Hematopoietic multipotent progenitor cell (in vitro differentiated cells): ENCODE results near the gene SLC9A9. TPM values are rescaled to one million over a fixed set of nuclear protein-coding genes. Genes with fewer than 3 reads are reported as not detected.

ENCODE experiments used
- DNase-seq, 3 donors: peaks; one replicate each; pipeline ENCODE4 v3.0.0-alpha.2; 2011 to 2015; ENCODE audit warnings: low read depth in 2 of 3, low spot score in 2 of 3
- total RNA-seq: library from RNA; depleted of rRNA; stranded (reverse); fragments of >200 nt; gene quantifications from one replicate; pipeline ENCODE4 v1.2.3, GENCODE V29; 2012

Gene SLC9A9
- total RNA-seq, 1 donor, result 9.7 TPM

- DNase-seq, result no peak
Observed at GRCh38 chr3:143479727-143480126, 368.5 kb downstream of the SLC9A9 start.

- peak in 2 of 3 donors; percentile 17 to 33 for DNase-seq
Observed at GRCh38 chr3:143478115-143478693, 370.1 kb downstream of the SLC9A9 start.

- DNase-seq, result no peak
Observed at GRCh38 chr3:143476965-143477640, 371.2 kb downstream of the SLC9A9 start.

- DNase-seq, result no peak
Observed at GRCh38 chr3:143475981-143476380, 372.3 kb downstream of the SLC9A9 start.

GRCh38 chr3:143472731-143473523 is 375.3 kb downstream of the SLC9A9 start:
- DNase-seq, result no peak

- no peak for DNase-seq
Observed at GRCh38 chr3:143471705-143472104, 376.6 kb downstream of the SLC9A9 start.

- DNase-seq, result no peak
Observed at GRCh38 chr3:143469159-143469558, 379.1 kb downstream of the SLC9A9 start.

GRCh38 chr3:143465666-143466065 is 382.6 kb downstream of the SLC9A9 start:
- DNase-seq, result no peak

- no peak for DNase-seq
Observed at GRCh38 chr3:143464850-143465249, 383.4 kb downstream of the SLC9A9 start.

- no peak for DNase-seq
Observed at GRCh38 chr3:143455480-143455879, 392.8 kb downstream of the SLC9A9 start.

- no peak for DNase-seq
Observed at GRCh38 chr3:143450632-143451031, 397.6 kb downstream of the SLC9A9 start.

- no peak for DNase-seq
Observed at GRCh38 chr3:143447491-143447890, 400.8 kb downstream of the SLC9A9 start.

GRCh38 chr3:143445118-143445517 is 403.1 kb downstream of the SLC9A9 start:
- no peak for DNase-seq

- DNase-seq, result peak in 2 of 3 donors; percentile 80 to 88
Observed at GRCh38 chr3:143443851-143444331, 404.4 kb downstream of the SLC9A9 start.

GRCh38 chr3:143442814-143443447 is 405.3 kb downstream of the SLC9A9 start:
- DNase-seq, result peak in 1 of 3 donors; percentile 39

- no peak for DNase-seq
Observed at GRCh38 chr3:143441516-143442171, 406.6 kb downstream of the SLC9A9 start.

- no peak for DNase-seq
Observed at GRCh38 chr3:143439817-143440216, 408.5 kb downstream of the SLC9A9 start.

- DNase-seq, result no peak
Observed at GRCh38 chr3:143437405-143437804, 410.9 kb downstream of the SLC9A9 start.

GRCh38 chr3:143436231-143436930 is 411.9 kb downstream of the SLC9A9 start:
- no peak for DNase-seq
